ENCODE data around the gene MAD1L1.

The MAD1L1 gene

DNA sequence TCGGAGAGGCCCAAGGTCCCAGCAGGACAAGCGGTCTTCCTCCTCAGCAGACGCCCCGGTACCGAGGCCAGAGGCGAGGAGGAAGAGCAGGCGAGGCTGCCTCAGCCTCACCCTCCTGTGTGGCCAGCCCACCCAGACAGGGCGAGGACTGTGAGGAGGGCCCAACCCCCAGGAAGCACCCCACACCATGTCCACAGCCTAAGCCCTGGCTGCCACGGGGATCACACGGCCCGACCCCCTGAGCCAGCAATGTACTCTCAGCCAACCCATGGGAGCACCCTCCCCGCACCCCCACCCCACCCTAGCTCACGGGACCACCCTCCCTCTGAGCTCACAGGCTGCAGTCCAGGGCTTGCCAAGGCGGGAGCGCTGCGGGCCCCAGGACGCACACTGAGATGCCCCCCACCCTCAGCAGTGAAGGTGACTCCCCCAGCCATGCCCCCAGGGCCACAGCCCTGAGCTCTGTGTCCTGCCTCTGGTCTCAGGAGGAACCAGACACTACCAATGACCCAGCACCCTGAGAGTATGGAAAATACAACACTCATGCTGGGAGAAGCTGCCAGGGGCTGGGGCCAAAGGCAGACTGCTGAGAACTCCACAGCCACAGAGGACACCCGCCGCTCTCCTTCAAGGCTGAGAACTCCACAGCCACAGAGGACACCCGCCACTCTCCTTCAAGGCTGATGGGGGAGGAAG lies 93.6 kb downstream of the MAD1L1 start:
- DNase-seq (ENCODE audit: low read depth): no peak

DNA sequence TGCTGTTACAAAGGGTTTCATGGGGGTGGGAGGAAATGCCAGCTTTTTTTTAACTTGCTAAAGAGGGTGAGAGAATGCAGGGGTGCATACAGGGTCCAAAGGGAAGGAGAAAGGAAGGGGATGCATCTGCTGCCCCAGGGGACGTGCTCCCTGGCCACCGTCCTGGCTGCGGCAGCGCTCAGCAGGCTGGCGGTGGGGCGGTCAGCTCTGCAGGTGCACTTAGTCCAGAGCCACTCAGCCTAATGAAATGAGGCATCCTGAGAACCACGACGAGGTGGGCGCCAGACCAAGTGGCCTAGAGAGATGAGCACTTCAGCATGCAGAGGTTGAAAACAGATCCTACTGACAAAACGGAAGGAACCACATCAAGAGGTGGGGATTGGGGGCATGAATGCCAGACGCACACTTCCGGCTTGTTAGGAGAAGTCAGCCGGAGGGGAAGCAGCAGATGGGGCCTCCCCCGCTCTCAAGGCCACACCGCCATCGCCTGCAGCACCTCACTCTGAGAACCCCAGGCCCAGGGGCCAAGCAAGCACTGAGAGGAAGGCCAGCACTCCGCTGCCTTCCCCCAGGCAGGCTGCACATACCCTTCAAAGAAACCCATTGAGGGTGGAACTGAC lies 94.5 kb downstream of the MAD1L1 start:
- DNase-seq (ENCODE audit: low read depth): peak; percentile 35

DNA sequence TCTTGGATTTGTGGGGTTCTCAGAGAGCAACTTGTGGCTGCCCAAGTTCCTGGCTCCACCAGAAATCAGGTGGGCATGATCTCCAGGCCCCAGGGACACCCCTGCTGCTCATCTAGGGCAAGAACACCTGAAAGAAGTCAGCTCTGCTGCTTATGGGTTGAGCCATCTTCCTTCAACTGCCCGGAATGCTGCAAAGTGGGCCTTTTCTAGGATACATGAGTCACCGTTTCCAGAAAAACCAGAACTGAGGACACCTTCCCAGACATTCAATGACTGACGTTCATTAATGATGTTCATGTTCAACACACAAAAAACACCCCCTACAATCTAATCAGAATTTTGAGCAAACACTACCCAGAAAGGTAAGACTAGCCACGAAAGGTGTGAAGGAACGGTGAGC lies 98.0 kb downstream of the MAD1L1 start:
- no peak for DNase-seq (ENCODE audit: low read depth)

DNA sequence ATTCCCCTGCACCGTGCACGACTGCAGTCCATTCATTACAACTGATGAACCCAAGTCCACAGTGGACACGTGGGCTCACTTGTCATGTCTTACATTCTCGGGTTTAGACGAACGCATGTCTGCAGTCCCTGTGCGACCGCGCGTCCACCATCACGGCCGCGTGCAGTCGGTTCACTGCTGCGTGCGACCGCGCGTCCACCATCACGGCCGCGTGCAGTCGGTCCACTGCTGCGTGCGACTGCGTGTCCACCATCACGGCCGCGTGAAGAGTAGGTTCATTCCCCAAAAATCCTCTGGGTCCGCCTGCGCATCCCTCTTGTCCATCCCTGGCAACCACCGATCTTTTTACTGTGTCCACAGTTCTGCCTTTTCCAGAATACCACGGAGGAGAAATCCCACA lies 100.5 kb downstream of the MAD1L1 start:
- no peak for DNase-seq (ENCODE audit: low read depth)

DNA sequence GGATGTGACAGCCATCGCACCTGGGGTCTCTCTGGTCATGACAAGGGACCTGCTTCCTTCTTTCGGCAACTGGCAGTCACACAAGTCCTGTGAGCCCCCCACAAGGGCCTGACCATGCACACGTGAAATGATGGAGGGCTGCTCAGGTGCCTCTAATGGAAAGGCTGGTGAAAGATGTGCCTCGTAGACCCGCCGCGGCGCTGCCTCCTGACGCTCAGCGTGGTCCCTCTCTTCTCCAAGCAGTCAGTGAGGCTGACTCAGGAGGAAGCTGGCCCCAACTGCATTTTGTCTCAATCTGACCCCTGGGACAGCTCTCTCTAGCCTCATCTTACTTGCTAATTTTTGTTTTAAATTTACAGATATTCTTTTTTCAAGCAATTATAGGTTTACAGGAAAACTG lies 100.9 kb downstream of the MAD1L1 start:
- no peak for DNase-seq (ENCODE audit: low read depth)

DNA sequence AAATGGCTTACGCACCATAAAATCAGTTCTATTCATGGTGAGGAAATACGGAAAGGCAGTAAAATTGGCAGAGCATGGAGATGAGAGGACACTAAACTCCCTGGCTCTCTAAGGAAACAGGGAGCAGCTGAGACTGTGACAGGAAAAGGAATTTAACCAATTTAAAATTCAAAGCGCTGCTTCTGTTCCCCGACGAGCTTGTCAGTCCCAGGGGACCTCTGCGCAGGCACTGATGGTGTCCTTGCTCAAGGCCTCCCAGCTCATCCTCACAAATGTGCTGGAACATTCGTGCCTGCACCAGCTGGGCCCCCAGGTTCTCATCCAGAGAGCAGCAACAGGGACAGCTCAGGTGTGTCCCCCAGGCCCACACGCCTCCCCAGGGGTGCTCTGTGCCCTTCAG lies 101.4 kb downstream of the MAD1L1 start:
- no peak for DNase-seq (ENCODE audit: low read depth)

DNA sequence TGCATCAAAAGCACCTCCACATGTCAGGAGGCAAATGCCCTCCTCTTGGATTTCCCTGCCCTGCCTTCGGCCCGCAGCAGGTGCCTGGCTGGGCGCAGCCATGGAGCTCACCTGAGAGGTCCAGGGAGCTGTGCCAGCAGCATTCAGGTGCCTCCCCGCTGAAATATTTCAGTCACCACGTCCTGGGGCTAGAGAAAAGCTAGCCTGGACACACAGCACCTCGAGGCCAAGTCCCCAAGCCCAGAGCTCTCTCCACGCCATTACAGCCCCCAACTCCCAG lies 102.7 kb downstream of the MAD1L1 start:
- no peak for DNase-seq (ENCODE audit: low read depth)

DNA sequence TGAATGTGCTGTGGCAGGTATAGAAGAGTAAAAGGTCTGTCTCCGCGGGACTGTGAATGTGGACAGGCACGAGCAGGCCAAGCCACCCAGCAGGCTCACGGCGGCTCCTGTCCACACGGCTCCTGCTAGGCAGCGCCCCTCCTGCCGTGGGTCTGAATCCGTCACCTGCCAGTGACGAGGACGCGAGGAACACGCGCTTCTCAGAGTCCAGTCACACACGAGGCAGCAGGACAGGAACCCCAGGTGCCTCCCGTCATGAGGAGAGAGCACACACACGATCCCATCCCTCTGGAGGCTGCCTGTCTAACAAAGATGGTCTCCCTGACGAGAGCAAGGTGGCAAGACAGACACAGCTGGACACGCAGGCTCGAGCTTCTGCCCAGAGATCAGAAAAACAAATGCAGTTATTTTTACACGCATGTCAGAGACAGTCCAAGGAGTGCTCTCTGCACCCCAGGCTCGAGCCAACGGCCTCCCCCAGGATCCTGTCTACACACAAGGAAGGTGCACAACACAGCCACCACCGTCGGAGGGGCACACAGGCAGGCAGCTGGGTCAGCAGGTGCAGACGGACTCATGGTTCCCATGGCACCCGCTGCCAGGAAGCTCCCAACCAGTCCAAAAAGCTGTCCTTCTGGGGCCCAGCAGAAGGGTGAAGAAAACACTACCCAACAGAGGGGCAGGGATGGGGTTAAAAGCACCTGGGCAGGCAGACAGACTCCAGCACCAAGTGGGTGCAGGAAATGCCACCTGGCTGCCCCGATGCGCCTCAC lies 103.2 kb downstream of the MAD1L1 start:
- no peak for DNase-seq (ENCODE audit: low read depth)

DNA sequence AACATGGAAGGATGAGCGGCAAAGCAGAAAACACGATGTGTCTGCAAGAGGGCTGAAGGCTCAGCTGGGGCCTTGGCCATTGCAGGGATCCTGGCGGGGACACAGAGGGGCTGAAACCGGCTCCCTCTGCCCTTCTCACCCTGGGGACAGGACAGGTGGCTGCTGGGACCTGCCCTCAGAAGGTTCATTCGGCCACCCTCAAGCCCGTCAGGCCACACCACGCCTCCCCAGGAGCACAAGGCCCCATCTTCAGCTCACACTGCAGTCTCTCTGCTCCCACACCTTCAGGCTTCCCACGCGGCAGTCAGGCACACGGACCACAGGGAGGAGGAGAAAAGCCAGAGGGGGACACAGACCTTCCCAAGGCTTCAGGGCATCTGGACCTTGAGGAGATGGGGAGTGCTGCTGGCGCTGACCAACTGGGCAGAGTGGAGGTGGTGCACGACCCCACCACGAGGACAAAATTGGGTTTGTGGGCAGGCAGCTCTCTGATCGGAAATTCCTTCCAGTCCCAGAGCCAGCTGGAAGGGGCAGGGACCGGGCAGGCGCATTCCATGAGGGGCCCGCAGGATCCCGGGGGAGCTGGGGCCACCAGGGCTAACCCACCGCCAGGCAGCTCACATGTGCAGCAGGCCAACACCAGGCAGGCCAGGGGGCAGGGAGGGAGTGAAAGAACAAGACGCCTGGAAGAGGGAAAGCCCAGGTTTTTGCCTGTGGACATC lies 104.0 kb downstream of the MAD1L1 start:
- no peak for DNase-seq (ENCODE audit: low read depth)

DNA sequence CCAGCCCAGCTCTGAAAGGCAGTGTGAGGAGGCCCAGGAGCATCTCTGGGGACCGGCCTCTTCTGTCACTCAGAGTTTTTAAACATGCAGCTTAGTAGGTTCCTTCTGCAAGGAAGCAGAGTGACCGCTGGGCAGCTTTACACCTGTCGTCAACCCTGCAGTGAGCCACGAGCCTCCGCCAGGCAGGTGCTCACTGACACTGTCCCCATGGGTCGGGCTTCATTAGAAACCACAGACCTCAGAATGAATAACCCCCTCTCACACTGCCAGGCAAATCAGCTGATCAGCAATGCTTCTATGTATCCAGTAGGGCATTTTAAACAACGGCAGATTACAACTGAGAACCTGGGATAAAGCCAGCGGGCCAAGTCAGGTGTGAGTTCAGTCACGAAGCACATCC lies 106.1 kb downstream of the MAD1L1 start:
- DNase-seq (ENCODE audit: low read depth): no peak

DNA sequence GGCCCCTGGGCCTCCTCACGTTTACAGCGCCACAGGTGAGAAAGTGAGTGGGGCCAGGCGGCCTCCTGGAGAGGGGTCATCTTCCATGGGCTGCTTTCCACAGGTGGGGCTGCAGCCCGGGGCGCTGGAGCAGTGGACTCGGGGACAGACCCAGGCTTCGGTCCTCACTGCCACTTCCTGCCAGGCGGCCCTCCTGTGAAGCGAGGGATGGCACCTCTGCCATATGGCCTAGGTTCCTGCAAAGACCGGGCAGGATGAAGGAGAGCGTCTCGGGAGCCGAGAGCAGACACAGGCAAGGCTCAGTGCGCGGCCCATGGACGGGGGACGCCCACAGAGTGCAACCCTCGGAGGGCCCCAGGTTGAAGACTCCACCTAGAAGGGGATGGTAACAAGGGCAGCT lies 106.8 kb downstream of the MAD1L1 start:
- DNase-seq (ENCODE audit: low read depth): no peak

DNA sequence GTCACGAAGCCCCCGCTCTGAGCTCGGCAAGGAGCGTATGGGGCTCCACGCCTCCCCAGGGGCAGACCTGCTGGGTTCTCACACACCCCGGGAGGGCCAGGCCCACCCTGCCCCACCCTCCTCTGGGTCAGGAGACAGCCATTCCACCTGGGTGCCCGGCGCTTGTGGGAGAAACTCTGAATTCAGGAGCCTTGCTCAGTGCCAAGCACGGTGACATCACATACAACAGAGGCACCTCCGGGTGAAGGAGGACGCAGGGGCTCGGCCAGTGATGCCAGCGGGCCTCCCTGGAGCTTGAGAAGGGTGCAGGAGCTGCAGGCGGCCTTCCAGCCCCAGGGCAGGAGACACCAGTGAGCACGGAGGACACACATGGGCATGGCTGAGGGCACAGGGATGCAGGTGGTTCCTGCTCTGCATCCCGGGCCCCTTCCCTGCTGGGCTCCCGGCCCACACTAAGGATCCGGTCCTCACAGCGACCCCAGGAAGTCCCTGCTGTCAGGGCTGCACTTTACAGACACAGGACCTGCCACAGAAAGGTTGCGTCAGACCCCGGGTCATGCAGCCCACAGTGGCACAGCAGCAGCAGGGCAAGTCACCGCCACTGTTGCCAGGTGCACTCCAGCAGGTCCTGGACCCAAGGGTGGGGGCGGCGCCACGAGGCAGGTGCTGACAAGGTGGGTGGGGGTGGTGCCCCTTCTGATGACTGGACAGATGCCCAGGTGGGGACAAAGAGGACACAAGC lies 108.0 kb downstream of the MAD1L1 start:
- DNase-seq (ENCODE audit: low read depth): no peak

DNA sequence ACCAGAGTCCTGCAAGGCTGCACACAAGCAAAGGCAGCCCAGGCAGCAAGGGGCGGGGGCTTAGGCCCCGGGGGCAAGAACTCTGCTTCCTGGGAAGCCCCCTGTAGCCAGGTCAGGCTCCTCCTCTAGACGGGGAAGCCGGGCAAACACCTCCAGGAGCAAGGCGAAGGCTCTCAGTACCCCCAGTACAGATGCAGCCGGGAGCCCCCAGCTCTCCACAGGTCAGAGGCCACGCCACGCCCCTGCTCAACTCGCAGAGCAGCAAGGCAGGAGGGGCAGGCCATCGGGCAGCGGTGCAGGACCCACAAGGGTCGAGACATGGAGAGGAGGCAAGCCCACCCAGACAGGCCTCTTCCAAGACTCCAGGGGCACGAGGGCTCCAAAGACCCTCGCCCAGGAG lies 108.8 kb downstream of the MAD1L1 start:
- DNase-seq (ENCODE audit: low read depth): no peak

DNA sequence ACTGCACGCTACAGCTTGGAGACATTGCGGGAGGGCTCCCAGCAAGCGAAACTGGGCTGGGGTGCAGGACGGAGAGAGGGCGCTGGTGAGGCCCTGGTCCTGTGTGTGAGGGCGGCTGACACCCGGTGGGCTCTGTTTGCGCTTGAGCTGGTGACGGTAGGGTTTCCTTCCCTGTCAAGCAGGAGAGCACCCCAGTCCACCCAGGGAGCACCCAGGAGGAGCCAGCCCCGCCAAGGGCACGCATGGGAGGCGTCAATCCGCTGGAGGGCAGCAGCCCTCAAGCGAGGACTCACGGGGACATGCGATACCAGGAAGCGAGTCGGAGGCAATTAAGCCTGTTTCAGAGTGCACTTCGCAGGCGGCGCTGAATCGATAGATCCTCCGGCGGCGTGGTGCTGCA lies 109.4 kb downstream of the MAD1L1 start:
- DNase-seq (ENCODE audit: low read depth): no peak

DNA sequence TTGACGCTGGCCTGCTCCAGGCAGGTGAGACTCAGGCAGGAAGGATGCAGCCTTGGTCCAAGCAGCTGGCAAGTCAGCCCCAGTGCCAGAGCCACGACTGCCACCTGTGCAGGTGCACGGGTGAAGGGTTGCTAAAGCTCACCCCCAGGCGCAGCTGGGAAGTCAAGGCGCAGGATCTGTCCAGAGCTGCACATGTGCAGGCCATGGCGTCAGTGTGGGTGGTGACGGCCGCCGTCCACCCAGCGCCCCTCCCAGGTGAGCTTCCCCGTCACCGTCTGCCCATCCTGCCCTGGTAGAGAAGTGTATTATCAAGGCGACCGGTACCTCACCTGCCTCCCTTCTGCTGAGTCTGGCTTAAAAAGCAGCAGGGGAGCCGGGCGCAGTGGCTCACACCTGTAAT lies 110.1 kb downstream of the MAD1L1 start:
- no peak for DNase-seq (ENCODE audit: low read depth)

DNA sequence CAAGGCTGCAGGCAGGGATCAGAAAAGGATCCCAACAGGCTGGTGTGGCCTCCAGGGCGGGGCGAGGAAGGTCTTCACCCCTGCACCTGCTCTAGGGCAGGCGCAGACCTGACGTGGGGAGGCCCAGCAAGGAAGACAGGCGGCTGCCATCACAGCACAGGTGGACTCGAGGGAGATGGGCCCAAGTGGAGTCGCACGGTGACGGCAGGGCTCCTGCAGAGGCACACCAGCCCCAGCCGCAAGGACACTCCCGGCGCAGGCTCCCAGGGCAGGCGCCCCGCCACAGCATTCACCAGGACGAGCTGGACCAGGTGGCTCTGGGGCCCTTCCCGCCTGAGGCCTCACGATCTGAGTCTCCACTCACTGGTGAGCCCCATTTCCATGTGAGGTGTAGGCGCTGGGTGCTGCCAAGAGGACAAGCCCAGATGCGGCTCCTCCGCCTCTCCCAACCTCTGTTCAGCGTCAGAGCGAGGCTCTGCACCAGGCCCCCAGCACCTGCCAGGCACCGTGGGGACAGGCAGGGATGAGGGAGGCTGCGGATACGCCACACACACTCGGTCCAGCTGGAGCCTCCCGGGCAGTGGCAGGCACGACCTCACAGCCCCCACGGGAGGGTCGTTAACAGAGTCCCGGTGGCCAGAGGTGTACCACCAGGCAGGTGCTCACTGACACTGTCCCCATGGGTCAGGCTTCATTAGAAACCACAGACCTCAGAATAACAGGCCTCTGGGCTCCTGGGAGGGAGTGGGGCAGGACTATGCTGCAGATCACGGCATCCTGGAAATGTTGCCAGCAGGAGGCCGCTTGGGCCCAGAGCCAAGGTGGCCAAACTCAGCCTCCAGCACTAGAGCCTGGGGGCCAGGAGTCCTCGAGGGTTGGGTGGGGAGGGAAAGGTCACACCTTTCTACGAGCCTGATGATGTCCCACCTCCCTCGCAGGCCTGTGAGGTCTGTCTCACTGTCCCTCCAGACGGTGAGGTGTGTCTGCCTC lies 111.6 kb downstream of the MAD1L1 start:
- DNase-seq (ENCODE audit: low read depth): no peak

DNA sequence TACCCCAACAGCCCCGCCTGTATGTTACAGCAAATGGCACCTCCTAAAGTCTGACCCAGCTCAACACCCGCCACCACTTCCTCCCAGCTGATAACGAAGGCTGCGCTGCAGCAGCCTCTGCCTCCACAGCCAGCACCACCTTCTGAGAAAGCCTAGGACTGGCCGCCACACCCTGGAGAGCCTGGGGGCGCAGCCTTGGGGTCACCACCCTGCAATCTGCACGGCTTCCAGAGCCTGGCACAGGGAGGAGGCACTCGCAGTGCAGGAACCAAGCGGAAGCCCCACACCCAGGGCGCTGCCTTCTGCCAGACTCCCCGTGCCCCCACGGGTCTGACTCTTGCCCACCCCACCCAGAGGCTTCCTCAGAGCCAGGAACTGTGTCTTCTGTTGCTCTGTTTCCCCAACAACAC lies 112.5 kb downstream of the MAD1L1 start:
- peak; percentile 27 for DNase-seq (ENCODE audit: low read depth)

DNA sequence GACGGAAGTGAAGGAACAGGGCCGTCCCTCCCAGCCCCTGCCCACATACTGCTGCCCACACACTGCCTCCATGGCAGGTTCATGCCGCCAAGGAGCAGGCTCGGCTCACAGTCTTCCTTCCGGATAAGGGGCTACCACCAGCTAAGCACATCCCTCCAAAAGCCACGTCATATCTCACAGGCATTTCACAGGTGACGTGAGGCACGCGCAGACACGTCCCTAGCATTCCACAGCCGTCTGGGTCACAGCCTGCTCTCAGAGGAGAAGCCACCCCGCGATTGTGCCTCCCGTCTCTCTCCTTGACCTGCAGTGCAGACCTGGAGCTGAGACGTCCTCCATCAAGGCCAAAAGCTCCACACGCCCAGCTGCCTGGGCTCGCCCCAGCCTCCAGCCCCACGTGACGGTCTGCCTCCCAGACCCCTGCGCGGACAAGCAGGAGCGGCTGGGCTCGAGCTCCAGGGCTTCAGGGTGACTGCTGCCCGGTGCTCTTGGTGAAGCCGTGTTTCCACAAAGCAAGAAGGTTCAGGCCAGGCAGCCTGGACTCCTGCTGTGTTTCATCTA lies 114.0 kb downstream of the MAD1L1 start:
- no peak for DNase-seq (ENCODE audit: low read depth)

DNA sequence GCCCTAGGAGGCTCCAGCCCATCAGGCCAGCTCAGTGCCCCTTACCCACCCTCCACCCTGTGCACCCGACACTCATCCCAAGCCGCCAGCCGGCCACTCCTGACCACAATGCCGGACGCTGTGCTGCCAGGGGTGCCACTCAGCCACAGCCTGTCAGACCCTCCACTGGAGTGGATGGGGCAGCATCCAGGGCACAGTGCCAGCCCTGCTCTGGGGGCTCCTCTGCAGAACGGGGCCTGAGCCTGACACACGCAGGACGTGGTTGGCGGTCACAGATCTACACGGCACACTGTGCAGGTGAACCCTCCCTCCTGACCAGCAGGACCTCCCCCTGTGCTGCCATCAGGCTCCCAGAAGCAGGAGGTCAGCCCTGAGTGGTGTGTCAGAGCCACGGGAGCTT lies 114.7 kb downstream of the MAD1L1 start:
- no peak for DNase-seq (ENCODE audit: low read depth)

DNA sequence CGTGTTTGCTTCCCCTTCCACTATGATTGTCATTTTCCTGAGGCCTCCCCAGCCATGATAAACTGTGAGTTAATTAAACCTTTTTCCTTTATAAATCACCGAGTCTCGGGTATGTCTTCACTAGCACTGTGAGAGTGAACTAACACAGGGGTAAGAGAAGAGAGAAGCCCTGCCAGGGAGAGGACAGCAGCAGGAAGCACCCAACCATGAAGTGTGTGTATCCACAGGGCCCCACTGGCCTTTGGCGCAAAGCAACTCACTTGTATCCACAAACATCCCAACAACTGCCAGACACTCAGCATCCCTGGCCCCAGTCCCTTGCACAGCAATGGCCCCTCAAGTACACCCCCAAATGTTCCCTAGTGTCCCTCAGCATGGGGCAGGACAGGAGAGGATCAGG lies 115.1 kb downstream of the MAD1L1 start:
- no peak for DNase-seq (ENCODE audit: low read depth)

All from stimulated activated CD8-positive, alpha-beta memory T cell treated with anti-CD3 and anti-CD28 coated beads, Interleukin-12 subunit alpha, Interleukin-12 subunit beta, amount 100 ng/mL, for 1 hour (primary cell).